ENCODE results near the gene COL4A1. TPM values are rescaled to one million over a fixed set of nuclear protein-coding genes. Genes with fewer than 3 reads are reported as not detected.

The COL4A1 gene
- polyA plus RNA-seq, 3 donors: 552 to 601 (median 564) TPM

DNA sequence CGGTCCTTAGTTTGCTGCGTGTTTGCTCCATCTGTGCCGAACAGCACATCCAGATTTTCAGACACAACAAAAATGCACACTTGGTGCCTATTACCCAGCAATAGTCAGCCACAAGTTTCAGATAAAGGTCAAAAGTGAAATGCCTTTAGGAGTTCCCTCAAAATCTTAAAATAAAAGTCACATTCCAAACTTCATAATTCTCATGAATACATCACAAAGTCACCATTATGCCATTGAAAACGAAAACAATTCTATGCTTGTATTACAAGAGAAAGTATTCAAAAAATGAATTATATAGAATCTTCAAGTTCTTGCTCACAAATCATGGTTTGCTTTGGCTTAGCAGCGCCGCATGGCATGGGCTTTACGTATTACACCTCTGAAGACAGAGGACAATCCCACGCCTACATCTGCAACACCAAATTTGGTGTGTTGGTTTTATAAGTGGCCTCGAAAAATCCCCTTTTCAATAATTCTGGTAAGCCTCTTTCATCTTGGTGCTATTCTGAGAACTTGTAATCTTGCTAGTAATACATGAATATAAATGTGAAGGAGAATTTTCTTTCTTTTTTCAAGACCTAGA, 26.6 kb downstream of the COL4A1 start:
- DNase-seq (ENCODE audit: low read depth in 3 of 3, low spot score in 2 of 3): no peak

DNA sequence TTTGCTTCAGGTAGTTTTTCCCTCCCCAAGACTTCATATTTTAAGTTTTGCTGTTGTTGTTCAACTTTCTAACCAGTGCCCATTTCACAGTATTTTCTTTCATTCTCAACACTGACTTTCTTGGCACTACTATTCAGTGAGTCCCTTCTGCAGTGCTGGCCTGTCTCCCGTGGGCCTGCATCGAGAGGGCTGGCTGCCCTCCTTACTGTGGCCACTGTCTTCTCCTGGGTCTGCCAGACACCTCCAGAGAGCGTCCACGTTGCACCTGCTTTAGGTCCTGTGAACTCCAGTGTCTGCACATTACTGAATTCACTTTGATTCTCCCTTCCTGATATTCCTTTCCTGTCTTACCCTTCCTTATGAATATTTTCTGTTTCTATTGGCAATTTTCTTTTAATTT, 27.3 kb downstream of the COL4A1 start:
- DNase-seq (ENCODE audit: low read depth in 3 of 3, low spot score in 2 of 3): no peak

DNA sequence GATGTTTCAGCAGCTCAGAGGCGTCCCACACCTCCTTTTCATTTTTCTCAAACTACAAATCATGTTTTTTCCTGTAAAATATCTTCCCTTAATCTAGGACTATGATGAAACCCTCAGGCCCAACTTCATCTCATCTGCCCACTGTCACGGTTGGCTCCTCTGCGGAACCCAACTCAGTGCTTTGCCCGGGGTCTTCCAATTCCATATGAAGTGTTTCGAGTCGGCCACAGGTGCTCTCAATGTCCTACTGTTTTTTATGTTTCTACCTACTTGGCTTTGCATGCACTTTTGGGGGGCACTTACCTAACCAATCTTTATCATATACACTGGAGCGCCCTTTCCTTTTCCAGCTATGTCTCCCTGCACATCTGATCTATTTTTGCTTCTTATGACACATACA, 28.1 kb downstream of the COL4A1 start:
- DNase-seq (ENCODE audit: low read depth in 3 of 3, low spot score in 2 of 3): no peak

DNA sequence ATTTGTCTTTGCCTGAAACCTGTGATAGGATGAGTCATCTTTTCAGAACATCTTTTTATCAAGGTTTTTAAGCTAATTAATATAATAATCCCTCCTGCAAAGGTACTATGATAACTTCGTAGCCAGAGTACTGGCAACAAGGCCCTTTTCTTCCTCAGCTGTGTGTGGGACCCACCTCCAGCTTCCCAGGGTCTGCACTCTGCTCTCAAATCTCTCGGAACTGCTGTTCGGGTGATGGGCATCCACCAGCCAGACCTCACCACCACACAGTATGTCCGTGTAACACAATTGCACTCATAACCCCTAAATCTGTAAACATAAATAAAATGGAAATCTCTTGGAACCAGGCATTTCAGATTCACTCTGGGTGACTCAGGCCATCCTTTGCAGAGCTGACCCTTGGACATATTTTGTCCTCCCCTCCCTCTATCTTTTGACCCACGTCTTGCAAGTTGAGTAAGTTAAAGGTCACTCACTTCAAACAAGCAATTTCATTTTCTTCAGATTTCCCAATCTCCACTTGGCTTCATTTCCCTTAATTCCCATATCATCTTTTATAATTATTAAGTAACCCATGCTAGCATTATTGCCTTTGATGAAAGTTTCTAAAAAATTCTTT, 29.5 kb downstream of the COL4A1 start:
- no peak for DNase-seq (ENCODE audit: low read depth in 3 of 3, low spot score in 2 of 3)

DNA sequence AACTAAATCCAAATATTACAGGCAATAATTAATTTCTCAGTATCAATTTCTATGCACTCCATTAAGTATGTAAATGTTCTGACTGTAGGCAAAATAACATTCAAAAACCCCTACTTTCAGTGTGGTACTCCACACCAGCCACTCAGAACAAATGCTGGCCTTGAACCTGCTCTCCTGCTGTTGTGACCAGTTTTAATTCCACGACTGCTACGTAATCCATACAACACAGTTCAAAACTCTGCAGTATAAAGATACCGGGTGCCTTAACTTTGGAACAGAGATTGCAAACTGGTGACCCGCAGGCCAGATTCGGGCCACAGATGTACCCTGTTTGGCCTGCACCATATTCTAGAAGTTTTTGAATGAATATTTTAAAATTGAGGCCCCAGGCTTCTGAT, 30.4 kb downstream of the COL4A1 start:
- no peak for DNase-seq (ENCODE audit: low read depth in 3 of 3, low spot score in 2 of 3)

DNA sequence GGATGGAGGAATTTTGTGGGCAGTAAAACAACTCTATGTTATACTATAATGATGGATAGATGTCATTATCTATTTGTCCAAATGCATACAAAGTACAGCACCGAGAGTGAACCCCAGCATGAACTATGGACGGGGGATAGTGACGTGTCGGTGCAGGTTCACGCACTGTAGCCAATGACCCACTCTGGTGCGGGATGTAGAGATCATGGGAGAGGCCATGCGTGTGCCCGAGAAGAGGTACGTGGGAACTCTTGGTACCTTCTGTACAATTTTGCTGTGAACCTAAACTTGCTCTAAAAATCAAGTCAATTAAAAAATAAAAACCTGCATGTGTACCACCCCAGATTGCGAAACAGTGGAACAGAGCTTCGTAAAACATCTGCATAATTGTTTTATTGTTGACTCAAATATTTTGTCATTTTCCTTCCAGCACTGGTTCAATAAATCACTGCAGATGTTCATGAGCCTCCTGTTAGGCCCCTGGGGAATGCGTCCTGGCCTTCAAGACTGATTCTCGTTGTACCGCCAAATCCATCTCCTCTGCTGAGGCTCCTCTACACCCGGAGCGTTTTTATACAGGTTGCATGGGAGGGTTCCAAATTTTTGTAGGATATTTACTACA, 30.9 kb downstream of the COL4A1 start:
- DNase-seq (ENCODE audit: low read depth in 3 of 3, low spot score in 2 of 3): no peak

DNA sequence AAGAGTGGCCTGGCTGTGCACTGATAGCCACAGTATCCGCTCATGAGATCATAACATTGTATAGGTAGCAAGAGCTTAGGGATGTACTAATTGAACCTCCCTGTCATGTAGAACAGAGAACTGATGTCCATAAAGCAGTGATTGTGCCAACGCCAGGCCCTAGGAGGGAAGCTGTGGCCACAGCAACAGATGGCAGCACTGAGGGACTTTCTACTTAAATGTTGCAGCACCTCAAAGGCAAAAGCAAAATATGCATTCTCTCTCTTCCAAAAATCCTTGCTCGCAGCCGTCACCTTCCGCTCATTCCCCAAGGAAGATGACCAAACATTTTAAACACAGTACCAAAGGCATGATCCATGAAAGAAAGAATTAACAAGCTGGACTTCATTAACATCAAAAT, 32.3 kb downstream of the COL4A1 start:
- DNase-seq (ENCODE audit: low read depth in 3 of 3, low spot score in 2 of 3): no peak

DNA sequence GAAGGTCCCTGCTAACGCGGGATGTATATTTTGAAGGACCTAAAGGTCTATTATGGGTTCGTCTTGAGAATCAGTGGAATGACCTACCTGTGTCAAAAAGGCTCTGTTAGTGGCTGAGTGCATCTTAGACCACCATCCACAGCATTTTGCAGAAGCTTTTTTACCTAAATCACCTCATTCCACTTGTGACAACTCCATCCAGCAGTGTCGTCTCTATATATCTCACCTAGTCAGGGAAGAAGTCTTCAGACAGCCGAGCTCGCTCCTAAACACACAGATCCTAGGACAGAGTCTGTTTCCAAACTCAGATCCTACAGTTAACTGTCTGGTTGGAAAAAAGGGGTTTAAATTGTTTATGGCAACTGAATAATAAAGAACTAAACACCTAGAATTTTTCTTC, 33.7 kb downstream of the COL4A1 start:
- no peak for DNase-seq (ENCODE audit: low read depth in 3 of 3, low spot score in 2 of 3)

DNA sequence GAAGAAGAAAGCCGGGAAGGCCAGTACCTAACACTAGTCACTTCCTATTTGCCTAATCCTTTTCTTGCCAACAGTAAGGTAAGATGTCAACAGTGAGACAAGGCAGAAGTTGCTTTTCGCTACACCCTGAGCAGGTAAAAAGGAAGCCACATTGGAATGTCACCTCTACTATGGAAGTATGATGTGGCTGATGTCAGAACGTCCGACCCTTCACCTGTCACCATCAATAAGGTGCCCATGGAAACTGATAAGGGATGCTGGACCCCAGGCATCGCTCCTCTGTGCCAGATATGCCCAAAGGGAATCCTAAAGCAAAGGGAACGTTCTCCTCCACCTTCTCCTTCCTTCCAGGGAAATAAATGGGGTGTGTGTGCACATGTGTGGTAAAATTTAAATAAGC, 34.3 kb downstream of the COL4A1 start:
- DNase-seq (ENCODE audit: low read depth in 3 of 3, low spot score in 2 of 3): no peak

DNA sequence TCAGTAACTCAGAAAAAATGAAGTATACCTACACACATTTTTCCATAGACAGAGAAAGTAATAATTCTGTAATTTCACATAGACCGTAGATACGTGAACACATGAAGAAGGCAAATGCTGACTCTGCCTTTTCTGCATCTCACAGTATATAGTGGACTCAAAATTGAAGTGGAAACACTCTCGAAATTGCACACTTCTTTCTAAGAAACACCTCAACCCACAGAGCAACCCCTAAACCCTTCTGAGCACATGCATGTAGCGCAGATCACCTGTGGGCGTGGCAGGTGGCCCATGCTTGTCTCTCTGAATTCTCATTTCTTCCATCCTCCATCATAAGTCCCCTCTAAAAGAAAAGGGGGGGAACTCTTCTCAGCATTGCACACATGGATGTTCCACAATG, 34.7 kb downstream of the COL4A1 start:
- DNase-seq (ENCODE audit: low read depth in 3 of 3, low spot score in 2 of 3): no peak

DNA sequence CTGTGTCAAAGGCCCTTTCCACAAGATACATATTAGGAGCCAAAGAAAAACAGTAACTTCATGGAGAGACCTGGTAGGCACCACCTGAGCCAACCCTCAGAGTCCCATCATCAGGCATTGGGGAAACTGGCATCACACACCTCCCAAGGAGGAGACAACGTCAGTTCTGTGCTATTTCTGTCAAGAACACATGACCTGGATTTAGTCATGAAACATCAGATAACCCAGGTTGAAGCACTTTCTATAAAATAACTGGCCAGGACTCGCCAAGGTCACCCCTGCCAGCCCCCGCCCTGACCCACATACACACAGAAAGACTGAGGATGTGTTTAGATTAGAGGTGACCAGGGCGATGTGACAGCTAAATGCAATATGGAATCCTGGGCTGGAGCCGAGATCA, 35.6 kb downstream of the COL4A1 start:
- DNase-seq (ENCODE audit: low read depth in 3 of 3, low spot score in 2 of 3): no peak

DNA sequence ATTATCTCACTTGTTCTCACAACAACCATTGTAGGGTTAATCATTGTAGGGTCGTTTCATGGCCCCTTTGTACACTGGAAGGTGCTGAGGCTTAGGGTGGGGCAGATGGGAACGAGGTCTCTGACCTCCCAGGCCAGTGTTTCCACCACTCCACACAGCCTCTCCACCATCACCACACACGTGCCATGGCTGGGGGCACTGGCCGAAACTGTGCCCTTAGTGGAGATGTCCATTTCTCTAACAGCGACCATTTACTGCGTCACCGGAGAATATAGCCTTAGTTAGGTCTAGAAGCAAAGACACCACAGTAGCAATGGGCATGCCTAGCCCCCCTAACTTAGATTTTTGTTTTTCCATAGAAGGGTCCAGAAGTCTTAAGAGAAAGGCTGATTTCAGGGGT, 36.5 kb downstream of the COL4A1 start:
- no peak for DNase-seq (ENCODE audit: low read depth in 3 of 3, low spot score in 2 of 3)

DNA sequence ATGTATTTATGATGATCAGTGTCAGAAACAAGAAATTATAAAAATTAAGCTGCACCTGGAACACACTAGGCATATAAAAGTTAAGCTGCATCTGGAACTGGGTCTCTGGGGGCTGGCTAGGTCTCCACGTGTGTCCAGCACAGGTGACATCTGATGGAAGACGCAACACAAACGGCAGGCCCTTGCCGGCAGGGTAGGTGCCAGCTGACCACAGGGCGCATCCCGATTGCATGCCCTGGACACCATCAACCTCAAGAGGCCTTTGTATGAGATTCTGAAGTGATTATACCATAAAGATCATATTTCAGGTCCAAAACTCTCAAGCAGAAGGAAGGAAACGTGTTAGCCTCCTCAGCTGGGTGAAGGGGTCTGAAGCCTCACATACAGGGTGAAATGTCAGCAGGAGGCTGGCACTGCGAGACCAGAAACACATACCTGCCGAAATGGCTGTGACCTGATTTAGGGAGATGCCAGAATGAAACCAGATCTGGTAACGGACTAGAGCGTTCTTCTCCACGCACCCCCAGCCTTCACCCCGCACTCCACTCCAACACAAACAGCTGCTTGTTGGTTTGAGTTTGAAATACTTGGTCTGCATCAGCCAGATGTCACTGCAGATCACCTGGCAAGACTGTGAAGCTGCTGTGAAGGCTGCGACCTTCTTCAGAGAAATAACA, 37.3 kb downstream of the COL4A1 start:
- no peak for DNase-seq (ENCODE audit: low read depth in 3 of 3, low spot score in 2 of 3)

DNA sequence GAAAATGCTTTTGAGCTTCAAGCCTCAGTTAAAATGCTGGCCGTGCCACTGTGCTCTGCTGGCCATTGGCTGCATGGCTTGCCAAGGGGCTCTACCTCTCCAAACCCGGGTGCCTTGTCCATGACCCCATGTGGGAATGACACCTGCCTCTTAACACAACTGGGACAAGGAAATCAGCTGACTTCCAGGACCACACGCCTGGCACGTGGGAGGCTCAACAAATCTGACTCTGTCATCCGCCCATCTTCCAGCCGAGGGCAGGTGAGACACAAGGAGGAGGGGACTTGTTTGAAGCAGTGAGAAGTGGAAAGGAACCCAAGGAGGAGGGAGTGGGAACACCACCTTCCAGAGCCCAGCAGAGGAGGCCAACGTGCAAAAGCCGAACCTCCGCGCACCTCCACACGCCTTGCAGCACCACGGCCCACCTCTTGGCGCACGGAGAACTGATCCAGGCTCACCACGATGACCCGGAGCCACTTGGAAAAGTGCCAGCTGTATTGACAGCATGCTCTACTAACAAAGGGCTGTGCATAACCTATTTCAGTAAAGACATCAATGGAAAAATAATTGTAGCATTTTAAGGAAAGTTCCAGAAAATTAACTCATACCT, 38.3 kb downstream of the COL4A1 start:
- no peak for DNase-seq (ENCODE audit: low read depth in 3 of 3, low spot score in 2 of 3)

DNA sequence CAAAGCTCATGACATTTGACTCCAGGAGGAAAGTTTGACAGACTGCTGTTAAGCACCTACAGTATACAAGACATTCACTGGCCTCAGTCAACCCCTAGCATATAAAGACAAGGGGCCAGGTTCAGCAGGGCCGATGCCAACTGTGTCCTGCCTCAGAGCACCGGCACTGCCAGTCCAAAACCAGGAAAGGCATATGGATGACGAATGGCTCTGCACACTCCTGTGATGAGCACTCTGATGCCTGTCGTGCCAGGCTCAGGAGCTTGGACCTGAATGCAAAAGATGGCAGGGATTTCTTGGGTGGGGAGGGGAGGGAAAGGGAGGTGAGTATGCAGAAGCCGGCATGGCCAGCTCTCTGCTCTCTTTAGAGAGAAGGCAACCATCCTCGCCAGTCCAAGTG, 38.9 kb downstream of the COL4A1 start:
- no peak for DNase-seq (ENCODE audit: low read depth in 3 of 3, low spot score in 2 of 3)

DNA sequence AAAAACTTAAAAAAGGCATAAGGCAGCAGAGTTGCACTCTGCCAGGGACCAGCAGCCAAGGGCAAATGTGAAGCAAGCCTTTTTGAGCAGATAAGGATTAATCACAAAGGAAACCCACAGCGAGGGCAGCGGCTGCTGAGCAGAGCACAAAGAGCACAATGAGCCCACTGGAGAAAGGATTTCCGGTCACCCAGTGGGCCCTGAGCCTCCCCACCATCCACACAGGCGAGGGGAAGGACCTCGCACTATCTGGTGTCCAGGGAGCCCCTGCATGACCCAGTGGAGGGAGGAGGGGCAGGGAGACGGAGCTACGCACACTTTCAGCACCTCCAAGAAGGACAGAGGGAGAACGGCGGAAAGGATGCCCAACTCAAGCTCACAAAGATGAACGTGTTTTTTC, 40.0 kb downstream of the COL4A1 start:
- no peak for DNase-seq (ENCODE audit: low read depth in 3 of 3, low spot score in 2 of 3)

DNA sequence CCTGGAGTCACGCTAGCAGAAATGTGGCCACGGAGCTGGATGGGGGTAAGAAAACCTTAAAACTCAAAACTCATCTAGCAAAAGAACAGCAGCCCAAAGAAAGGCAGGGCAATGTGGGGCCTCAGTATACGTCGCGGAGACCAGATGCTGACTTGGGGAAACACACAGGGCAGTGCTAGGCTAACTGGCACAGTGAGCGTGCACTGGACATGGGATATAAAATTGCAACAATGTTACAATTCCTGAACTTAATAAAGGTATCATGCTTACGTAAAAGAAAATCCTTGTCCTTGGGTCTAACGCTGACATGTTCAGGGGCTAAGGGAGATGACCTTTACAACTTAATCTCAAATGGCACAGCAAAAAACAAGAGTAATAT, 40.5 kb downstream of the COL4A1 start:
- no peak for DNase-seq (ENCODE audit: low read depth in 3 of 3, low spot score in 2 of 3)

DNA sequence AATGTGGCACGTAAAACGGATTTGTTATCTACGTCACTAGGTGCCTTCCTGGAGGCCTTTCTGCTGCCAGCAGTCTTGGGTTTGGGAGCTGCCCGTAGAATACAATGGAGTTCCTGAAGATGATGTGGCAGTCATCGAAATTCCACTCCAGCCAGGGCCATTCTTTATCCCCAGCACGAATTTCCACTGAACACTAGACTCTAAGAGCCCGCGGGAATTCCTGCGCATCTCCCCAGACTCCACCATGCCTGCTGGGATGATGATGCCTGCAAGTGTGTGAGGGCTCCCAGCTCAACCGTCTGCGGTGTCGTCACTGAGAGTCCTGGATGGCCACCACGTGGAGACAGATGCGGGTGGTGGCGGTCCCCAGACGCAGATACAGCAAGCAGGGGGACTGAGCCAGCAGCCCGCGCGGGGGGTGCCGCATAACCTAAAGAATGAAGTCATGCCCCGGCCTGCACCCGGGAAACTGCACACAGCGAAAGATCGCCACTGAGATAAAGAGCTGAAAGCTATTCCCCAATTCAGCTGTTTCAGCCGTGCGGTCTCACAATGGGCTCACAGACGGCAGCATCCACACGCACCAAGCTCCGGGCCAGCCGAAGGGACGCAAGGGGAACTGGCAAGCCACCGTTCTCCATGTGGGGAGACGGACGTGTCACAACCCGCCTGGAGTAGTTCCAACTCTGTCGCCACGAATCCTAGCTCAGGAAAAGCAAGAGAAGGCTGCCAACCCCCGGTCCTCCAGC, 41.1 kb downstream of the COL4A1 start:
- no peak for DNase-seq (ENCODE audit: low read depth in 3 of 3, low spot score in 2 of 3)

DNA sequence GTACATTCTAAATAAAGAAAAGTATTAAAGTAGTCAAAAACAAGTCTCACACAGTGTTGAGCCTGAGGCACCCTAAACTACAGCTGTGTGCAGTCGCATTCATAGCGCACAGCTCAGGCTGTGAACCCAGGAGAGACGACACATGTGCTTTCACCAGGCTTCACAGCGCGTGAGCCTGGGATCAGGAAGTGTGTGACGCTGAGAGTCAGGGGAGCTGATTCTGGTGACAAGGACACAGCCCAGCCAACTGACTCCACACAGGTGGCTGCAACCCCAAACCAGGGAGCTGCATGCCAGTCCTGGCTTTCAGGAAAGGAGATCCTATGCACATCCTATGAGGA, 41.6 kb downstream of the COL4A1 start:
- DNase-seq (ENCODE audit: low read depth in 3 of 3, low spot score in 2 of 3): no peak

DNA sequence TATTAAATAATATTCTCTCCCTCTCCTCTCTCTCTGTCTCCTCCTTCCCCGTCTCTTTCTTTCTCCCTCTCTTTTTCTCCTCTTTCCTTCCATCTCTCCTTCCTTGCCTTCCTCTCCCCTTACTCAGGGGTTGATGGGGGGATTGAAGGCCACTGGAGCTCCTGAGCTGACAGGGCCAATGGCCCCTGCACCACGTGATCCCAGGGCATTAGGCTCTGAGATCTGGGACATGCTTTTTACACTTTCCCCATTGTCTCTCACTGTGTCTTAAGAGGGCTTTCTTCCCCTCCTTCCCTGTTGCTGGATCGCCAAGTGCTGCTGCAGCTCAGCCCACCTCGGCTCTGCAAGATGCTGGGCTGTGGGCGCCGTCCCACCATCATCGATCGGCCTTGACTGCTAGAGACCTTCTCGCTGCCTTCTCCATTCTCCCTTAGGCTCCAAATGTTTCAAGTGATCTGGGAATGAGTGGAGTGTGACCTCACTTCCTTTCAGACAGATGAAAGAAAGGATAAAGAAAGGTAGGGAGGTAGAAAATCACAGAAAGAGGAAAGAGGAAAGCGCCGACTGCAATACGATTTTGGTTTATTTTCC, 42.2 kb downstream of the COL4A1 start:
- no peak for DNase-seq (ENCODE audit: low read depth in 3 of 3, low spot score in 2 of 3)

DNA sequence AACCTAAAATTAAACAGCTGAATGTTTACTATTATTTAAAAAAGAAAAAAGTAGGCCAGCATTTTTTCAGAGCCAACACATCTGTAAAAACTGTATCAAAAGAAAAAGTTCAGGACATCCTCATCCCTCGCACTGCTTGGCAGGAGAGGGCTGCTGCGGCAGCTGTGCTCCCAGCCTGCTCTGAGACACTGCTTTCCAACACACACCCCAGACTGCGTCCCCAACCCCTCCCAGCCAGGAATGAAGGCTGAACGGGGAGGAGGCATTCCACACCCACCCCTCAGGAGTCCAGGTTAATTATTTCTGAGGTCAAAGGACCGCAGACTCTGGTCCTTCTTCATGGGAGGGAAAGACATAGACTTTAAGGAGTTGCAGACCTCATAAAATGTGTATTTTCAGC, 43.1 kb downstream of the COL4A1 start:
- DNase-seq (ENCODE audit: low read depth in 3 of 3, low spot score in 2 of 3): no peak

Data from right renal cortex interstitium (tissue), 3 donors.